PC-3 (cell line): ENCODE results near the gene ACTN1. TPM values are rescaled to one million over a fixed set of nuclear protein-coding genes. Genes with fewer than 3 reads are reported as not detected.

Experiments used
- ATAC-seq: fragments of 200-7000 bp; cut with Tn5 transposase; 2 replicates; pipeline ENCODE4 v1.9.1; 2020; ENCODE audit warnings: mild to moderate bottlenecking, moderate library complexity
- BruUV-seq: library from RNA; stranded (reverse); fragments of 400-500 nt; replicated peaks from 2 replicates; lab custom pipeline; 2021; lab: Mats Ljungman, UMichigan
- CTCF ChIA-PET: fragments of 300-600 bp; sonication (Branson Sonifier 250); formaldehyde crosslinking; loops from one replicate; lab custom pipeline; 2022; ENCODE audit warnings: antibody characterized with exemption; lab: Charles Lee
- POLR2A ChIA-PET: fragments of 300-600 bp; sonication (Branson Sonifier 250); formaldehyde crosslinking; loops from one replicate; lab custom pipeline; 2022; ENCODE audit warnings: antibody characterized with exemption; ENCODE audit not compliant: unreplicated experiment; lab: Charles Lee
- DNase-seq: peaks from one replicate; pipeline ENCODE4 v3.0.0-alpha.2; 2015
- H2AFZ ChIP-seq: fragments of 300-600 bp; sonication (generic); 2 replicates; pipeline ENCODE4 v1.6.0; 2016; ENCODE audit warnings: antibody characterized with exemption, low read length
- H3F3A ChIP-seq: fragments of 300-600 bp; sonication (generic); one replicate; pipeline ENCODE4 v1.6.0; 2017; ENCODE audit warnings: antibody characterized with exemption, low read length, control low read depth, mild to moderate bottlenecking; ENCODE audit not compliant: unreplicated experiment
- H3K27ac ChIP-seq: fragments of 300-600 bp; sonication (generic); 2 replicates; pipeline ENCODE4 v1.5.1; 2016; ENCODE audit warnings: mild to moderate bottlenecking, low read length
- H3K27me3 ChIP-seq: fragments of 300-600 bp; sonication (generic); 2 replicates; pipeline ENCODE4 v1.6.1; 2016; ENCODE audit warnings: low read length, mixed read lengths
- H3K36me3 ChIP-seq: fragments of 300-600 bp; sonication (generic); 2 replicates; pipeline ENCODE4 v1.6.1; 2016; ENCODE audit warnings: low read depth, mixed run types, low read length, mixed read lengths
- H3K4me1 ChIP-seq: fragments of 300-600 bp; sonication (generic); 2 replicates; pipeline ENCODE4 v1.5.1; 2016; ENCODE audit warnings: low read length; ENCODE audit not compliant: insufficient read depth
- H3K4me2 ChIP-seq: fragments of 300-600 bp; sonication (generic); 2 replicates; pipeline ENCODE4 v1.6.0; 2016; ENCODE audit warnings: low read length
- H3K4me3 ChIP-seq: fragments of 300-600 bp; sonication (generic); 2 replicates; pipeline ENCODE4 v1.5.1; 2016; ENCODE audit warnings: mild to moderate bottlenecking, low read length, mixed read lengths
- H3K79me2 ChIP-seq: fragments of 300-600 bp; sonication (generic); 2 replicates; pipeline ENCODE4 v1.6.1; 2017; ENCODE audit warnings: low read length, mixed read lengths
- H3K9ac ChIP-seq: fragments of 300-600 bp; sonication (generic); 2 replicates; pipeline ENCODE4 v1.6.0; 2016; ENCODE audit warnings: mild to moderate bottlenecking, low read length
- H3K9me2 ChIP-seq: fragments of 300-600 bp; sonication (generic); replicated peaks from 2 replicates; pipeline ENCODE4 v1.6.1; 2016; ENCODE audit warnings: mixed run types, low read length, mixed read lengths
- H3K9me3 ChIP-seq: fragments of 300-600 bp; sonication (generic); 2 replicates; pipeline ENCODE4 v1.6.1; 2016; ENCODE audit warnings: low read length, mixed read lengths
- H4K20me1 ChIP-seq: fragments of 300-600 bp; sonication (generic); 2 replicates; pipeline ENCODE4 v1.6.1; 2016; ENCODE audit warnings: low read length, mixed read lengths
- CTCF ChIP-seq: fragments of 300-600 bp; sonication (generic); conservative IDR thresholded peaks from 2 replicates; pipeline ENCODE4 v1.5.1; 2017; ENCODE audit warnings: antibody characterized with exemption, low read depth, mild to moderate bottlenecking, low read length
- EZH2 ChIP-seq: fragments of 300-600 bp; sonication (generic); IDR thresholded peaks from one replicate; pipeline ENCODE4 v1.6.1; 2017; ENCODE audit warnings: antibody characterized with exemption, mild to moderate bottlenecking, low read length; ENCODE audit not compliant: unreplicated experiment
- EZH2phosphoT487 ChIP-seq: fragments of 300-600 bp; sonication (generic); IDR thresholded peaks from 2 replicates; pipeline ENCODE4 v1.6.1; 2018; ENCODE audit warnings: mild to moderate bottlenecking, antibody characterized with exemption, low read length, borderline replicate concordance
- intact Hi-C: fragments of 100-400 bp; cut with micrococcal nuclease; formaldehyde crosslinking; loops from 2 replicates; pipeline ENCODE4 v1.9.0; 2023
- total RNA-seq: library from RNA; depleted of rRNA; stranded (reverse); fragments of >200 nt; gene quantifications from 2 replicates; pipeline ENCODE4 v1.2.3, GENCODE V29; 2014

The ACTN1 gene
- total RNA-seq, 1 experiment from 2014 or later = 303 TPM

GRCh38 chr14:68922201-68922621 is 56.9 kb downstream of the ACTN1 start:
- Histone ChIP-seq H3K36me3 (peaks cover 91% of the 10 kb centered on the region), H3K27ac (no peak overlapping the region), H3K9me3 (no peaks in the 10 kb centered on the region), H3K4me2 (no peak overlapping the region), H3K4me3 (no peak overlapping the region), H4K20me1 (peaks cover 90% of the 10 kb centered on the region), H3K9me2 (no peaks in the 10 kb centered on the region), H3K79me2 (peaks cover 90% of the 10 kb centered on the region), H2AFZ (no peak overlapping the region), H3F3A (no peaks in the 10 kb centered on the region), H3K9ac (no peak overlapping the region), H3K4me1 (no peaks in the 10 kb centered on the region), H3K27me3 (no peaks in the 10 kb centered on the region)
- intact Hi-C loops = no loop called here
- no peak for ATAC-seq
- POLR2A ChIA-PET = no interaction called here
- CTCF ChIA-PET = no interaction called here
- no TSS peak for BruUV-seq
- no peak for TF ChIP-seq CTCF
- TF ChIP-seq EZH2 = no peak
- no peak for TF ChIP-seq EZH2phosphoT487
- no peak for DNase-seq

- DNase-seq (no peak), ATAC-seq (peak; percentile 37; the same call in 1 of the 2 replicates)
- no peak for TF ChIP-seq EZH2
- TF ChIP-seq CTCF = 0 out of 2 replicates have a peak, but pooled peaks have one; percentile 14
- TF ChIP-seq EZH2phosphoT487 = no peak
- POLR2A ChIA-PET = no interaction called here
- Histone ChIP-seq H4K20me1 (peaks cover 90% of the 10 kb centered on the region), H3K9ac (no peak overlapping the region), H3K9me3 (no peaks in the 10 kb centered on the region), H3K27ac (no peak overlapping the region), H3K4me2 (no peak overlapping the region), H3K9me2 (no peaks in the 10 kb centered on the region), H3K79me2 (peaks cover 90% of the 10 kb centered on the region), H3K4me3 (no peak overlapping the region), H3K4me1 (no peaks in the 10 kb centered on the region), H3F3A (no peaks in the 10 kb centered on the region), H3K36me3 (peaks cover 91% of the 10 kb centered on the region), H2AFZ (no peak overlapping the region), H3K27me3 (no peaks in the 10 kb centered on the region)
- no TSS peak for BruUV-seq
- intact Hi-C loops = no loop called here
- CTCF ChIA-PET = no interaction called here
These were observed 57.4 kb downstream of the ACTN1 start for GRCh38 chr14:68921666-68922065.

GRCh38 chr14:68921049-68921448 is 58.1 kb downstream of the ACTN1 start:
- ChIA-PET CTCF (no interaction called here), POLR2A (no interaction called here)
- Histone ChIP-seq H2AFZ (no peak overlapping the region), H3K9ac (no peak overlapping the region), H3K79me2 (peaks cover 90% of the 10 kb centered on the region), H3K27me3 (no peaks in the 10 kb centered on the region), H3K36me3 (peaks cover 85% of the 10 kb centered on the region), H4K20me1 (peaks cover 90% of the 10 kb centered on the region), H3K4me3 (no peak overlapping the region), H3F3A (no peaks in the 10 kb centered on the region), H3K27ac (no peak overlapping the region), H3K9me3 (no peaks in the 10 kb centered on the region), H3K4me1 (no peaks in the 10 kb centered on the region), H3K9me2 (no peaks in the 10 kb centered on the region), H3K4me2 (no peak overlapping the region)
- BruUV-seq = no TSS peak
- ATAC-seq (no peak), DNase-seq (no peak)
- intact Hi-C loops = no loop called here
- no peak for TF ChIP-seq CTCF
- no peak for TF ChIP-seq EZH2phosphoT487
- no peak for TF ChIP-seq EZH2
